GM10847 (cell line): Measurements from ENCODE around the gene TEPSIN.

Source experiments
- POLR2A ChIP-seq: IDR thresholded peaks from 2 replicates; pipeline ENCODE4 v1.6.1; 2011; ENCODE audit not compliant: insufficient read length; ENCODE audit errors: extremely low read depth

The TEPSIN gene

GRCh38 chr17:81257533-81257932, 18.7 kb upstream of the TEPSIN start:
- no peak for TF ChIP-seq POLR2A

GRCh38 chr17:81256616-81257015, 17.8 kb upstream of the TEPSIN start:
- no peak for TF ChIP-seq POLR2A

- no peak for TF ChIP-seq POLR2A
Observed at GRCh38 chr17:81254955-81255717, 16.3 kb upstream of the TEPSIN start.

GRCh38 chr17:81253358-81254131, 14.7 kb upstream of the TEPSIN start:
- no peak for TF ChIP-seq POLR2A

GRCh38 chr17:81252987-81253329, 14.1 kb upstream of the TEPSIN start:
- TF ChIP-seq POLR2A, result no peak

GRCh38 chr17:81252326-81252986, 13.6 kb upstream of the TEPSIN start:
- no peak for TF ChIP-seq POLR2A

- TF ChIP-seq POLR2A, result no peak
Observed at GRCh38 chr17:81251709-81252301, 12.9 kb upstream of the TEPSIN start.

GRCh38 chr17:81251094-81251708, 12.3 kb upstream of the TEPSIN start:
- TF ChIP-seq POLR2A, result no peak

- no peak for TF ChIP-seq POLR2A
Observed at GRCh38 chr17:81250286-81251093, 11.6 kb upstream of the TEPSIN start.

- TF ChIP-seq POLR2A, result no peak
Observed at GRCh38 chr17:81249223-81250040, 10.6 kb upstream of the TEPSIN start.

- no peak for TF ChIP-seq POLR2A
Observed at GRCh38 chr17:81248649-81249048, 9.8 kb upstream of the TEPSIN start.

GRCh38 chr17:81247339-81247990, 8.6 kb upstream of the TEPSIN start:
- TF ChIP-seq POLR2A, result no peak

- TF ChIP-seq POLR2A, result no peak
Observed at GRCh38 chr17:81246679-81247338, 8.0 kb upstream of the TEPSIN start.
